HG03066 (cell line): ENCODE data around the gene GBP5.
"Not testable (repeated sequence)": the region's sequence is repeated elsewhere in the genome, so short reads cannot be mapped to it uniquely, and the experiment has no call there.

Experiments used
- ATAC-seq: cut with Tn5 transposase; IDR thresholded peaks from one replicate; pipeline ENCODE4 v1.9.1; 2021; ENCODE audit warnings: low read depth; ENCODE audit not compliant: unreplicated experiment

The GBP5 gene

DNA sequence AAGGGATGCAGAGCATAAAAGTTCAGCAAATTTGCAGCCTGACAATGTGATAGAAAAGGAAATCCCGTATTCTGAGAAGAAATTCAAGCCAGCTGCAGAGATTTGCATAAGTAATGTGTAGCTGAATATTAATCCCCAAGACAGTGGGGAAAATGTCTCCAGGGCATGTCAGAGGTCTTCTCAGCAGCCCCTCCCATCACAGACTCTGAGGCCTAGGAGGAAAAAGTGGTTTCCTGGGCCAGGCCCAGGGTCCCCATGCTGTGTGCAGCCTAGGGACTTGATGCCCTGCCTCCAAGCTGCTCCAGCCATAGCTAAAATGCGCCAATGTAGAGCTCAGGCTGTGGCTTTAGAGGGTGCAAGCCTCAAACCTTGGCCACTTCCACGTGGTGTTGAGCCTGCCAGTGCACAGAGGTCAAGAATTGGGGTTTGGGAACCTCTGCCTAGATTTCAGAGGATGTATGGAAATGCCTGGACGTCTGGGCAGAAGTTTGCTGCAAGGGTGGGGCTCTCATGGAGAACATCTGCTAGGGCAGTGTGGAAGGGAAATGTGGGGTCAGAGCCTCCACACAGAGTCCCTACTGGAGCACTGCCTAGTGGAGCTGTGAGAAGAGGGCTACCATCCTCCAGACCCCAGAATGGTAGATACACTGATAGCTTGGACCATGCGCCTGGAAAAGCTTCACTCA, 11.6 kb upstream of the GBP5 start:
- not testable (repeated sequence) for ATAC-seq

DNA sequence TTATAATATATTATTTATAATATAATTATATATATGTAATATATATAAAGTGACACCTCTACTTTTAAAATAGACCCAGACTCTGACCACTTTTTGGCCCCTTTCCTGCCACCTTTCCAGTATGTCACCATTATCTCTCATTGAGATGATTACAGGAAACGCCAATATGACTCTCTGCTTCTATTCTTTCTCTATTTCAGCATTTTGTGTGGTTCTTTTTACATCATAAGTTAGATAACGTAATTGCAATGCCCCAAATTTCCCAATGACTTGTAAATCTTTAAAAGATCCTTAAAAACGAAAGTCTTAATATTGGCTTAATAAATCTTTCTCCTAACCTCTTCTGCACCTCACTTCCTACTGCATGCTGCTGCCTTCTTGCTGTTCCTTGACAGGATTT, 8.1 kb upstream of the GBP5 start:
- no peak for ATAC-seq

DNA sequence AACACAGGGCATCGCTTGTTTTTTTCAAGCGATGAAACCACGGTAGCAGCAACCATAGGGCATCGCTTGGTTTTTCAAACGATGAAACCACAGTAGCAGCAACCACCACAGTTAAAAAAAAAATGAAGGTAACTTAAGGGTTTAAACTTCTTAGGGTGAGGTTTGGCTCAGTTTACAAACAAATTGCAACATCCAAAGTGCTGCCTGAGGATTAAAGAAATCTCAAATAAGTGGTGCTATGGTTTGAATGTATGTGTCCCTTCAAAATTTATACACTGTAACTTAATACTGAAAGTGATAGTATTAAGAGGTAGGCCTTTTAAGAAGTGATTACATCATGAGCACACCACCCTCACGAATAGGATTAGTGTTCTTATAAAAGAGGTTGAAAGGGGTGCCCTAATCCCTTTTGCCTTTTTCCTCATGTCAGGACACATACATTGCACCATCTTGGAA, 6.4 kb upstream of the GBP5 start:
- ATAC-seq = no peak

DNA sequence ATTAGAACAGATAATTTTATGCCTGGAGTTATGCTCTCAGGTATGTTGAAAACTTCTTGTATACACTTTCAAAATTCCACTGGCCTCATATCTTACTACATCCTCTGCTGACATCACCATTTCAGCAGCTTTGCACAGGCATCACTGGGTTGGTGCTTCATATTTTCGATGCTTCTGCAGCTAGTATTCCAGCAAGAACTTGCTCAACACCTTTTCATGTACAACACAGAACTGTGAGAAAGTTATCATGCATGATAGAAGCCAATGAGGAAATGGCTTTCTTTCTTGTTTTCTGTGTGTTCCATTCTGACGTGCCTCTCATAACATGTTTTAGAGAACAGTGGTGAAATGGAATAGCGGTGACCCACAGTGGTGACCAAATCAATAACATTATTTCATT, 5.1 kb upstream of the GBP5 start:
- no peak for ATAC-seq

DNA sequence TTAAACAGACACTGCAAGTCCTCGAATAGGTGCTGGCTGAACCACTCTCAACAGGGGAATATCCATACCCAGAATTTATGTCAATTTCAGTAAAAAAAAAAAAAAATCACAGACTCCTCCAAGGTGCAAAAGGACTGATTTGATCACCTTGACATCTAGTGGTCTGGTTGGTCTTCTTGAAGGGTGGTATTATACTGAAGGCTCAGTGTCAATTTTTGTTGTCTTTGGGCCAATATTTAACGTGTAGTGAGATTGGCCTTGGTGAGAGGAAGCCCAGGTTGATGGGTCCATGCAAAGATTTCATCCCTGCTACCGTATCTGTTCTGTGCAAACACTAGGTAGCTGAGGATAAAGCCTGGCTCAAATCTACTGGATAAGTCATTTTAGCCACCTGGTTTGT, 4.0 kb upstream of the GBP5 start:
- ATAC-seq = no peak

DNA sequence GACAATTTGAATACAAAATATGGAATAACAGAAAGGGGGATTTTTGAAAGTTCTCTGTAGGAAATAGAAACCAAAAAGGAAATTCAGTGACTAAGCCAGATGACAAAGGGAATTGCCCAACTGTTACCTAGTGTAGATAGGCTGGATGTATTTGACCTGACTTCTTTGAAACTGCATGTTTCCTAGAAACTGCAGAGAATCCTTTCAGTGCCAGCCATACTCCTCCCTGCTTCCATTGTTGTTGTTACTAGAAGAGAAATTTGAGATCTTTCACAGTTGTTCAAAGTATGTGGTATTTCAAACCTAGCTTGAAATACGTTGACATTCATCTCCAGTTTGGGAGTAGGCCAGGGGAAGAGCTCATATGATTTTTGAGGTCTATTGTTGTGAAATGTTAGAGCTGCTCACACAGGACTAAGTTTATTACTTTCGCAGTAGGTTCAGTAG, 1.8 kb upstream of the GBP5 start:
- no peak for ATAC-seq

DNA sequence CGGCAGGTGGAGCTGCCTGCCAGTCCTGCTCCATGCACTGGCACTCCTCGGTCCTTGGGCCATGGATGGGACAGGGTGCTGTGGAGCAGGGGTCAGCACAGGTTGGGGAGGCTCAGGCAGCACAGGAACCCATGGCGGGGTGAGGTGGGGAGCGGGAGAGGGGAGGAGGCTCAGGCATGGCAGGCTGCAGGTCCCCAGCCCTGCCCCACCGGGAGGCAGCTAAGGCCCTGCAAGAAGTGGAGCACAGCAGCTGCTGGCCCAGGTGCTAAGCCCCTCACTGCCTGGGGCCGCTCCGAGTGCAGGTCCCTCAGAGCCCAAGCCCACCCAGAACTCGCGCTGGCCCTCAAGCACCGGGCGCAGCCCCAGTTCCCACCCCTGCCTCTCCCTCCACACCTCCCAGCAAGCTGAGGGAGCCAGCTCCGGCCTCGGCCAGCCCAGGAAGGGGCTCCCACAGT, 691 bp upstream of the GBP5 start:
- ATAC-seq = no peak

DNA sequence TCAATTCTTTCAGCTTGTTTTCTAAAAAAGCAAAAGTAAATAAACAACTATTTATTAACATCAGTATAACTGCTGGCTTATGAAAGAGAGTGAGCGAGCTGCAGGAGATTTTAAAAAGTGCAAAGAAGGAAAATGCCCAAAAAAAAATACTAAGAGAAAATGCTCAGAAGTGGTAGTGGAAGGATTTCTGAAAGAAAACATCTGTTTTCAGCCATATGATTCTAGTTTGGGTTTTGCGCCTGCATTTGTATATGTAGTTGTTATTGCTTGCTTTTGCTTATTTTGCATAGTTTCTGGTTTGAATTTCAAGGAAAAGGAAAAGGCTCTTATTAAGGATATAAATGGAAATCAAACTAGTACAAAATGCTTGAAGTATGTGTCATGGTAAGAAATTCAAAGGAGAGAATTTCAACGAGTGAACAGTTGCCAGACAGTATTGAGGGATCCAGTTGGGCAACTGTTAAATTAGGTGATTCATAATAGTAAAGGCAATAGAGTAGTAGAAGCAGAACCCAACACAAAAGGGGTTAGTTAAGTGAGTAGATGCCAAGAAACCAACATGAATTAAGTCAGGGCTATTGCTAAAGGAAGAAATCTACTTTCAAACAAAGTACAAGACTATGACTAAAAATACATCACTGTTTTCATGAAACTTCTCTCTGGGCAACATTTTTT, 1.2 kb downstream of the GBP5 start:
- ATAC-seq = no peak

DNA sequence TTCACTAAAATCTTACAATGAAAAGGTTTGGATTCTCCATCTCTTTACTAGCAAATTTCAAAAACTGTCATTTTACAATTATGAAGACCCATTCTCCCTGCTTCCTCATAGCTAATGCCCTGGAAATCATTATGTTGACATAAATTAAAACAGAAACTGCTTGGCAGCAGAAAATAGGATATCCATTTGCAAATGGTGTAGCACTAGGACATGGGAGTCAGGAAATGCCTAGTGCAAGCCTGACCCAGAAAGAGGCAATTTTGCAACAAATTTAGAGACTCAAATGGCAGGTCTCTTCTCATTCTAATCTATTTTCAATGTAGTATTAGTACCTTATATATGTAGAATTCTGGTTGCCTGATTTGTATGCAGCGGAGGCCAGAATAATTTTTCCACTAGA, 2.2 kb downstream of the GBP5 start:
- ATAC-seq = no peak

DNA sequence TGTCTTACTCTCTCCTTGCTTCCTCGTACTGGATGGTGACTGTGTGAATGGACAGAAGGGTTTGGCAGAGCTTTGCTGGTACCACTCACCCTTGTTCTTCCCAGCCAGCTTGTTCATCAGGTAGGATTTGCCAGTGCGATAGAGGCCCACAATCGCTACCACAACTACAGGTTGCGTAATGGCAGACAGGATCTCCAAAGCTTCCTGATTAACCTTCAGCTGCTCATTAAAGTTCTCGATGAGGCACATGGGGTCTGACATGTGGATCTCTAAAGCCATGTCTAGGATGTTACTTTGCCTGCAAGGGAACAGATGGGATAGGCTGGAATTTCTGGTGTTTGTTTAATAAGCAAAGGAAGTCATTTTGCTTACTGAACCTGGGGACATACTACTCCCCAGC, 3.4 kb downstream of the GBP5 start:
- ATAC-seq = no peak

DNA sequence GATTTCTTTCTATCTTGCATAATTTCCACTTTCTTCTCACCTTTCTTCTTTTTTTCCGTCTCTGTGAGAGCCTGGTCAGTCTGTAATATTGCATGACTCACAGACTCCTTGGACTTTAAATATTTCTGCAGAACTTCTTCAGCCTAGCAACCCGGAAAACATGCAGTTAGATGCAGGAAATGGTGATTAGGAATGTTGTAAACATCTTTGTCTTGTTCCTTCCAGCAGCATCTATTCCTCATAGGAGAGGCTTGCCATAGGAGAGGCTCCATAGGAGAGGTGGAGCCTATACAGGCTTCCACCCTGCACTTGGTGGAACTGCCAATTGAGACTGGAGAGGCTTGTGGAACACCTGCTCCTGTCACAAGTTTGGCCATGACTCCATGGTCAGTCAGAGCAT, 10.0 kb downstream of the GBP5 start:
- no peak for ATAC-seq

DNA sequence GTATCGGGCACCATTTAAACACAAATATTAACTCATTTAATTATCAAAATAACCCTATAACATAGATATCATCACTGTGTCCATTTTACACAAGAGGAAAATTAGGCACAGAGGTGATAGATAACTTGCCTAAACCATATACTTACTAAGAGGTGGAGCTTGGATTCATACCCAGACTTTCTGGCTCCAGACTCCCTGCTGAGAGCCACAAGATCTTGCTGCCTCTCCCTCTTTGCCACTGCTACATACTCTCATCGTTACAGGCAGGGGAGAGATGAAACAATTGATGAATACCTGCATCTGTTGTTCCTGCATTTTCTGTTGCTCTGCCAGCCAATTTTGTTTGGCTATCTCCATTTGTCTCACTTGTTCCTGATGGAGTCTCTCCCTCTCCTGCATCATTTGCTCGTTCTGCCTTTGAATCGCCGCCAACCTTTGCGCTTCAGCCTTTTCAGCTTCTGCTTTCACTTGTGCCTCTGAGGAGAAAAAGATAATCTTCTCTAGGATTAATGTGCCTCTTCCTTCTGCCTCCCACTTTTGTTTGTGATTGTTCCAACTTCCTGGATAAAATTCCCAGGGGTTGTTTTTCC, 10.6 kb downstream of the GBP5 start:
- no peak for ATAC-seq

DNA sequence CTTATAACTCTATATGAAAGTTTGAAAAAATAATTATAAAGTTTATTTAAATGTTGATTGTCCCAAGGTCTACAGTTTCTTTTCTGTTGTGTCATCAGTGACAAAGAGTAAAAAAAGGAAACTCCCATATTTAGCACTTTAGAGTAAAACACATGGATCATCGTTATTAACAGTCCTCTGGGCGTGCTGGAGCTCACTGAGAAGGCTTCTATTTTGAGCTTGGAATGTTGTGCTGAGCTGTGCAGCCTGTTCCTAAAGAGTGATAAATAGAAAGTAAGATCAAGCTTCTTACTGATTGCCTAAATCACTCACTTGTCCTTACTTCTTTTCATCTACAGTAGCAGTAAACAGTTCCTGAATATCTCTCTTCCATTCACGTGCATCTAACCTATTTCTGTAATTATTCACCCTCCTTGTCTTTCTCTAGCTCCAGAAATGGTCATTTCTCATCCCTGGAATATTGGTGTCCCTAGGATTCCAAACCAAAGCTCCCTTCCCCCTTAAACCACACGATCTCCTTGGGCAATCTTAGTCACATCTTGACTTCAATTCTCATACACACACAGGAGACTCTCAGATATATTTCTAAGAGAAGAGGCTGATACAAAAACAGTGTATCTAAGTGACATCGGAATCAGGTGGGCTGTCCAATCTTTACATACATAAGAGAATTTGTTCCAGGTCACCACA, 11.9 kb downstream of the GBP5 start:
- ATAC-seq = no peak

DNA sequence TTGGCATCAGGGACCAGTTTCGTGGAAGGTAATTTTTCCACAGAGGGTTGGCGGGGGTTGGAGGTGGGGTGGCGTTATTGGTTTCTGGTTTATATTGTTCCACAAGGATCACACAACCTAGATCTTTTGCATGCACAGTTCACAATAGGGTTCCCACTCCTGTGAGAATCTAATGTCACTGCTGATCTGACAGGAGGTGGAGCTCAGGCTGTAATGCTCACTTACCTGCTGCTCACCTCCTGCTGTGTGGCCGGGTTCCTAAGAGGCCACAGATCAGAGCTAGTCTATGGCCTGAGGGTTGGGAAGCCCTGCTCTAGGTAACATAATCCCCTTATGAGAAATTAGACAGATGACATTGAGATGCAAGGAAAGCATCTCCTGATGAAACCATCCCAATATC, 12.6 kb downstream of the GBP5 start:
- no peak for ATAC-seq

DNA sequence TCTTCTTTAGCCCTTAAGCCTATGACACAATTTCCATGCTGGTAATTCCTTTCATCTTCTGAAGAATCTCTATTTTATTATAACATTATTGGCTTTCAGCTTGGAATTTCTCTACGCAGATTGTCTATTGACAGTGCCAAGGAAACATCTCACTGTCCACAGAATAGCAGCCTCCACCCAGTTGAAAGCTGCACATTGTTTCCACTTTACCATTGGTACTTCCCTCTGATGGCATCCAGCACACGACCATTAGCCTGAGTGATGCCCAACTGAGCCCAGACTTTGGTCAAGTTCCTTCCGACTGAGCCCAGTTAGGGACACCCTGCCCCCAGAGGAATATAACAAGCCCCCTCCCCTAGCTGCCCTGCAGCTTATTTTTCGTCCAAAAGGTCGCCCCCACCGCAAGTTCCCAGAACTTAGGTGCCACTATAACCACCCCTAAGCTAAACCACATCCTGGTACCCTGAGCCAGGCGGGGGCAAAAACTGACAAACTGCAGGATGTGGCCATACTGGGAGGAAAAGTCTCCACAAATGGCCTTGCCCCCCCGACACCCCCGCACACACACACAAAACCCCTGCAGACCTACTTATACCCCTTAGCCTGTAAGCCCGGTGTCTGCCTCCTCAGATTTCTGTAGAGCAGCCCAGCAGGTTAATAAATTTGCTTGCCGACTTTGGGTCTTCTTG, 13.2 kb downstream of the GBP5 start:
- ATAC-seq = no peak

DNA sequence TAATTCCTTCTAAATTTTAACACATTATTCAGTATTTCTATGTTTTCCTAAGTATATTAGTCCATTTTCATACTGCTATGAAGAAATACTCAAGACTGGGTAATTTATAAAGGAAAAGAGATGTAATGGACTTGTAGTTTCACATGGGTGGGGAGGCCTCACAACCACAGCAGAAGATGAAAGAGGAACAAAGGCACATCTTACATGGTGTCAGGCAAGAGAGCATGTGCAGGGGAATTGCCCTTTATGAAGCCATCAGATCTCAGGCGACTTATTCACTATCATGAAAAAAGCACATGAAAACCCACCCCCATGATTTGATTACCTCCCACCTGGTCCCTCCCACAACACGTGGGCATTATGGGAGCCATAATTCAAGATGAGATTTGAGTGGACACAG, 15.6 kb downstream of the GBP5 start:
- ATAC-seq = no peak

DNA sequence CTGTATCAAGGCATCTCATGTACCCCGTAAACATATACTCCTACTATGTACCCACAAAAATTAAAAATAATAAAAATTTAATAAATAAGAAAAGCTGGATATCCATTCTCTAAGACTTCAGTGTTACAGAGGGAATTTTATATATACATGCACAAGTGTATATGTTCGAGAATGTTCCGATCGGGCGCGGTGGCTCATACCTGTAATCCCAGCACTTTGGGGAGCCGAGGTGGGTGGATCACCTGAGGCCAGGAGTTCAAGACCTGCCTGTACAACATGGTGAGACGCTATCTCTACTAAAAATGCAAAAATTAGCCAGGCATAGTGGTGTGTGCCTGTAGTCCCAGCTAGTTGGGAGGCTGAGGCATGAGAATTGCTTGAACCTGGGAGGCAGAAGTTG, 17.1 kb downstream of the GBP5 start:
- not testable (repeated sequence) for ATAC-seq

DNA sequence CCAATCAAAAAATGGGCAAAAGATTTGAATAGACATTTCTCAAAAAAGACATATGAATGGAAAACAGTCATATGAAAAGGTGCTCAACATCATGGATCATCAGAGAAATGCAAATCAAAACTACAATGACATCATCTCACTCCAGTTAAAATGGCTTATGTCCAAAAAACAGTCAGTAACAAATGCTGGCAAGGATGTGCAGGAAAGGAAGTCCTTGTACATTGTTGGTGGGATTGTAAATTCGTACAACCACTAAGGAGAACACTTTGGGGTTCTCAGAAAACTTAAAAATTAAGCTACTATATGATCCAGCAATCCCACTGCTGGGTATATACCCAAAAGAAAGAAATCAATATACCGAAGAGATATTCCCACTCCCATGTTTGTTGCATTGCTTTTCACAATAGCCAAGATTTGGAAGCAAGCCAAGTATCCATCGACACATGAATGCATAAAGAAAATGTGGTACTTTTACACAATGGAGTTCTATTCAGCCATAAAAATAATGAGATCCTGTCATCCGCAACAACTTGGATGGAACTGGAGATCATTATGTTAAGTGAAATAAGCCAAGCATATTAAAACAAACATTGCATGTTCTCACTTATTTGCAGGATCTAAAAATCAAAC, 17.9 kb downstream of the GBP5 start:
- ATAC-seq = no peak

DNA sequence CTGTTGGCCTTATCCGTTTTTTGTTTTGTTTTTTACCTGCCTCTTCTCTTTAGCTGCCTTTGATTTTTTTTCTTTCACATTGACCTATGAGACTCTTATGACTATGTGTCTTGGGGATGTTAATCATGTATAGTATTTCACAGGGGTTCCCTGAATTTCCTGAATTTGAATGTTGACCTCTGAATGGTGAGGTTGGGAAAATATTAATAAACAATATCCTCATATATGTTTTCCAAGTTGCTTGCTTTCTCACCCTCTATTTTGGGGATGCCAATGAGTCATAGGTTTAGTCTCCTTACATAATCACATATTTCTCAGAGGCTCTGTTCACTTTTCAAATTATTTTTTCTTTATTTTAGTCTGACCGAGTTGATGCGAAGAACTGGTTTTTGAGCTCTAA, 29.6 kb downstream of the GBP5 start:
- ATAC-seq = no peak
